AG04450 (cell line): ENCODE measurements around the gene DCUN1D4. TPM values are rescaled to one million over a fixed set of nuclear protein-coding genes. Genes with fewer than 3 reads are reported as not detected.
"Not testable (repeated sequence)": the region's sequence is repeated elsewhere in the genome, so short reads cannot be mapped to it uniquely, and the experiment has no call there.

Experiments
- CTCF ChIA-PET: fragments of 300-600, 350-600 bp; formaldehyde crosslinking; extraction: SDS; loops from one replicate; lab custom pipeline; 2022; ENCODE audit warnings: antibody characterized with exemption, inconsistent platforms; lab: Charles Lee
- POLR2A ChIA-PET: fragments of 350-600 bp; formaldehyde crosslinking; extraction: SDS; loops from one replicate; lab custom pipeline; 2021; ENCODE audit warnings: antibody characterized with exemption, inconsistent platforms; lab: Yijun Ruan, JAX
- DNase-seq: peaks from one replicate; pipeline ENCODE4 v3.0.0-alpha.2; 2011; ENCODE audit warnings: low read depth, low spot score
- H3K27ac ChIP-seq: one replicate; pipeline ENCODE4 v1.5.1; 2012; ENCODE audit warnings: low read depth, low read length, control low read depth
- H3K27me3 ChIP-seq: one replicate; pipeline ENCODE4 v1.6.0; 2012; ENCODE audit warnings: low read length; ENCODE audit not compliant: control insufficient read depth, insufficient read depth
- H3K4me3 ChIP-seq: 2 replicates; pipeline ENCODE4 v1.5.1; 2011; ENCODE audit warnings: mild to moderate bottlenecking, low read depth, low read length, control low read depth
- H3K9me3 ChIP-seq: 2 replicates; pipeline ENCODE4 v1.5.1; 2012; ENCODE audit warnings: low read length; ENCODE audit not compliant: control insufficient read depth, insufficient read depth
- CTCF ChIP-seq: IDR thresholded peaks from 2 replicates; pipeline ENCODE4 v1.5.1; 2011; ENCODE audit warnings: low read depth, low read length, control low read depth, inconsistent platforms
- polyA plus RNA-seq: library from polyadenylated mRNA; depleted of rRNA; stranded (reverse); fragments of >200 nt; gene quantifications from 2 replicates; pipeline ENCODE4 v1.2.3, GENCODE V29; 2011

Gene DCUN1D4
- polyA plus RNA-seq, 1 experiment: 67.2 TPM

- no peak for DNase-seq
- Histone ChIP-seq H3K27ac (no peak overlapping the region), H3K4me3 (no peak overlapping the region), H3K27me3 (no peaks in the 10 kb centered on the region), H3K9me3 (no peaks in the 10 kb centered on the region)
- CTCF ChIA-PET: interaction anchor here (1.2 to 5.8 kb wide), 4 partner anchors 11 to 21 kb away, joined by 3 to 54 read pairs (median 6); no protein-coding TSS in a partner anchor
- POLR2A ChIA-PET: no interaction called here
- peak; percentile 49 for TF ChIP-seq CTCF
Observed at GRCh38 chr4:51885363-51885762, 42.4 kb downstream of the DCUN1D4 start.

GRCh38 chr4:51890760-51891159 lies 47.8 kb downstream of the DCUN1D4 start:
- DNase-seq: no peak
- CTCF ChIA-PET: no interaction called here
- Histone ChIP-seq H3K27ac (no peak overlapping the region), H3K27me3 (no peaks in the 10 kb centered on the region), H3K4me3 (no peak overlapping the region), H3K9me3 (no peaks in the 10 kb centered on the region)
- no peak for TF ChIP-seq CTCF
- POLR2A ChIA-PET: no interaction called here

DNA sequence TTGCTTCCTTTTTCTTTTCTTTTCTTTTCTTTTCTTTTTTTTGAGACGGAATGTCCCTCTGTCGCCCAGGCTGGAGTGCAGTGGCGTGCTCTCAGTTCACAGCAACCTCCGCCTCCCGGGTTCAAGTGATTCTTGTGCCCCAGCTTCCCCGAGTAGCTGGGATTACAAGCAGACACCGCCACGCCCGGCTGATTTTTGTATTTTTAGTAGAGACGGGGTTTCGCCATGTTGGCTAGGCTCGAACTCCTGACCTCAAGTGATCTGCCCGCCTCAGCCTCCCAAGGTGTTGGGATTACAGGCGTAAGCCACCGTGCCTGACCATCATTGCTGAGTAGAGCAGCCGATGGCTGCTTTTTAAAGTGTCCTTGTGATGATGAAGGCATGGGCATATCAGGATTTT lies 50.4 kb downstream of the DCUN1D4 start:
- H3K4me3 ChIP-seq, H3K27ac ChIP-seq, H3K9me3 ChIP-seq, POLR2A ChIA-PET, DNase-seq, CTCF ChIA-PET, H3K27me3 ChIP-seq: not testable (repeated sequence)

DNA sequence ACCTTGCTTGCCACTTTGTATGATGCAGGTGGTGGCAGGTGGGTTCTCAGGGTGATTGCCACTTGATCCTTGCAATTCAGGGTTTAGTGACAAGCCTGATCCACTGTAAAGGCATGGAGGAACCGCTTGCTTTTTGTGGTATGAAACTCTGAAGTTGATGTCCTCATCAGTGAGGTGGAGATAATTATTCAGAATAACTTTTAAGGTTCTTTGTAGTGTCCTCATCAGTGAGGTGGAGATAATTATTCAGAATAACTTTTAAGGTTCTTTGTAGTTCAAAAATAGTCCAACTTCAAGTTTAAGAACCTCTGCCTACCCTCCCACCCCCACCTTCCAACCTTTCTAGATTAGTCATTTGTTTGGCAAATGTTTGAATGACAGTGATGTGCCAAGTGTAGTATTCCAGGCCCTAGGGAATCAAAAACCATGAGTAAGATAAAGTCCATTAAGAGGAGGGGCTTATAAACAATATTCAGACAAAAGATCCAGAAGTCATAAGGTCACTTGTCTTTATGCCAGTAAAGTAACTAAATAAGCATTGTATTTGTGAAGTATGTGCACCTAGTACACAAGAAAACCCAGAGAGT lies 51.2 kb downstream of the DCUN1D4 start:
- DNase-seq: no peak
- ChIA-PET POLR2A (no interaction called here), CTCF (interaction anchor here (0.7 kb wide), 1 partner anchor 29 kb away, joined by 3 read pairs; no protein-coding TSS in a partner anchor)
- Histone ChIP-seq H3K27me3 (no peaks in the 10 kb centered on the region), H3K27ac (no peak overlapping the region), H3K9me3 (no peaks in the 10 kb centered on the region), H3K4me3 (no peak overlapping the region)
- TF ChIP-seq CTCF: no peak

GRCh38 chr4:51895158-51895557 lies 52.2 kb downstream of the DCUN1D4 start:
- no peak for TF ChIP-seq CTCF
- ChIA-PET CTCF (interaction anchor here (0.6 to 3.2 kb wide), 40 partner anchors 10 to 256 kb away, joined by 3 to 76 read pairs (median 7); partner anchors contain the start of genes DCUN1D4 and SGCB), POLR2A (no interaction called here)
- H3K9me3 ChIP-seq: no peaks in the 10 kb centered on the region
- no peak for DNase-seq
- no peak overlapping the region for H3K4me3 ChIP-seq
- no peaks in the 10 kb centered on the region for H3K27me3 ChIP-seq
- no peak overlapping the region for H3K27ac ChIP-seq
